Neuronal stem cell (in vitro differentiated cells): ENCODE results near the gene BMPR1A.

ENCODE experiments used
- DNase-seq: peaks from one replicate; pipeline ENCODE4 v3.0.0-alpha.2; 2013; ENCODE audit warnings: low spot score
- H2AFZ ChIP-seq: one replicate; pipeline ENCODE4 v1.6.1; 2013; ENCODE audit warnings: mild to moderate bottlenecking, low read length, inconsistent platforms
- H2AK5ac ChIP-seq: 2 replicates; pipeline ENCODE4 v1.6.1; 2013; ENCODE audit warnings: low read depth, mild to moderate bottlenecking, inconsistent platforms, low read length, moderate library complexity, mixed read lengths
- H2BK120ac ChIP-seq: 2 replicates; pipeline ENCODE4 v1.6.1; 2013; ENCODE audit warnings: low read depth, mild to moderate bottlenecking, inconsistent platforms, low read length, moderate library complexity, mixed read lengths
- H2BK12ac ChIP-seq: one replicate; pipeline ENCODE4 v1.6.1; 2013; ENCODE audit warnings: low read length, inconsistent platforms
- H2BK15ac ChIP-seq: 2 replicates; pipeline ENCODE4 v1.6.1; 2013; ENCODE audit warnings: mild to moderate bottlenecking, low read length, inconsistent platforms, mixed read lengths
- H2BK5ac ChIP-seq: one replicate; pipeline ENCODE4 v1.6.1; 2013; ENCODE audit warnings: inconsistent platforms, mild to moderate bottlenecking, low read length, moderate library complexity
- H3K14ac ChIP-seq: one replicate; pipeline ENCODE4 v1.6.1; 2013; ENCODE audit warnings: low read length, inconsistent platforms
- H3K18ac ChIP-seq: 2 replicates; pipeline ENCODE4 v1.6.1; 2013; ENCODE audit warnings: low read length, inconsistent platforms
- H3K23ac ChIP-seq: 2 replicates; pipeline ENCODE4 v1.6.1; 2013; ENCODE audit warnings: low read depth, mild to moderate bottlenecking, mixed read lengths, low read length, inconsistent platforms; ENCODE audit not compliant: poor library complexity
- H3K27ac ChIP-seq: replicated peaks from 3 replicates; pipeline ENCODE4 v1.5.1; 2013; ENCODE audit warnings: low read length, inconsistent platforms
- H3K27me3 ChIP-seq, 3 experiments: 2 replicates each; pipeline ENCODE4 v1.6.1; 2013; ENCODE audit warnings: low read length in 3 of 3, mild to moderate bottlenecking in 2 of 3, inconsistent platforms in 1 of 3, low read depth in 1 of 3, mixed read lengths in 1 of 3, moderate library complexity in 1 of 3; ENCODE audit not compliant: control insufficient read depth in 3 of 3, insufficient read depth in 3 of 3
- H3K36me3 ChIP-seq, 2 donors: replicated peaks in 1 of 2; 2 replicates each; pipeline ENCODE4 v1.6.1; 2013; ENCODE audit warnings: low read length in 2 of 2; ENCODE audit not compliant: control insufficient read depth in 2 of 2, insufficient read depth in 2 of 2
- H3K4ac ChIP-seq: 2 replicates; pipeline ENCODE4 v1.6.1; 2013; ENCODE audit warnings: inconsistent platforms, mild to moderate bottlenecking, low read length, moderate library complexity
- H3K4me1 ChIP-seq, 2 donors: 1 replicate in 1 of 2; 2 replicates in 1 of 2; pipeline ENCODE4 v1.6.1; 2013; ENCODE audit warnings: low read length in 2 of 2, low read depth in 1 of 2; ENCODE audit not compliant: control insufficient read depth in 2 of 2, insufficient read depth in 1 of 2
- H3K4me2 ChIP-seq: one replicate; pipeline ENCODE4 v1.6.1; 2013; ENCODE audit warnings: mild to moderate bottlenecking, low read length, inconsistent platforms; ENCODE audit not compliant: insufficient read depth, poor library complexity, severe bottlenecking
- H3K4me3 ChIP-seq, 2 donors: 2 replicates each; pipeline ENCODE4 v1.5.1; 2013; ENCODE audit warnings: low read length in 2 of 2, mild to moderate bottlenecking in 2 of 2, inconsistent platforms in 1 of 2, moderate library complexity in 1 of 2
- H3K79me1 ChIP-seq: one replicate; pipeline ENCODE4 v1.6.1; 2013; ENCODE audit warnings: low read depth, mild to moderate bottlenecking, inconsistent platforms, low read length, moderate library complexity
- H3K9ac ChIP-seq: one replicate; pipeline ENCODE4 v1.6.1; 2013; ENCODE audit warnings: mild to moderate bottlenecking, low read depth, low read length, inconsistent platforms; ENCODE audit not compliant: poor library complexity
- H3K9me3 ChIP-seq, 2 donors: replicated peaks in 1 of 2; 2 replicates each; pipeline versions ENCODE3 to v1.6.1; 2013; ENCODE audit warnings: low read length in 2 of 2, mild to moderate bottlenecking in 2 of 2, inconsistent platforms in 1 of 2, low read depth in 1 of 2, mixed read lengths in 1 of 2, moderate library complexity in 1 of 2; ENCODE audit not compliant: control insufficient read depth in 2 of 2, insufficient read depth in 1 of 2
- H4K8ac ChIP-seq: one replicate; pipeline ENCODE4 v1.6.1; 2013; ENCODE audit warnings: low read depth, mild to moderate bottlenecking, inconsistent platforms, low read length, moderate library complexity
- H4K91ac ChIP-seq: one replicate; pipeline ENCODE4 v1.6.1; 2013; ENCODE audit warnings: low read length, low read depth, mild to moderate bottlenecking, inconsistent platforms; ENCODE audit not compliant: poor library complexity
- WGBS, 2 donors: extraction: QIAGEN DNeasy Blood & Tissue Kit; methylation state at CpG; one replicate each; pipeline ENCODE4 v1.1.7; 2013; ENCODE audit warnings: missing lambda C conversion rate in 2 of 2, mixed read lengths in 1 of 2; ENCODE audit not compliant: insufficient read length in 2 of 2, insufficient replicate concordance in 1 of 2; ENCODE audit errors: extremely low coverage in 2 of 2; 5-methylcytosine and 5-hydroxymethylcytosine counted together

Gene BMPR1A

DNA sequence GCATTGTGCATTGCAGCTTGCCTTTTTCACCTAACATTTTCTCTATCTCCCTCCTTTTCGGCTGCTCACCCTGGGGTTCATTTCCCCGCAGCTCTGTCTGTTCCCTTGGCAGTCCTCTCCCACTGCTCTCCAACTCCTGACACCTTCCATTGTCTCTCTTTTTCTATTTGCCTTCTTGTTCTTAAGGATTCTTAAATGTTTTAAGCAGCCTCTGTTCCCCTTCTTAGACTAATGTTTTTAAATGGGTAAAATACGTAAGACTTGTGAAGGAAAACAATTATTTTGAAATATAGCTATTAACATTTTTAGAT lies 19.4 kb downstream of the BMPR1A start:
- no peak overlapping the region for H2BK120ac ChIP-seq
- WGBS, 2 donors, result no CpG with 5 or more reads among the region's 3 CpGs

DNA sequence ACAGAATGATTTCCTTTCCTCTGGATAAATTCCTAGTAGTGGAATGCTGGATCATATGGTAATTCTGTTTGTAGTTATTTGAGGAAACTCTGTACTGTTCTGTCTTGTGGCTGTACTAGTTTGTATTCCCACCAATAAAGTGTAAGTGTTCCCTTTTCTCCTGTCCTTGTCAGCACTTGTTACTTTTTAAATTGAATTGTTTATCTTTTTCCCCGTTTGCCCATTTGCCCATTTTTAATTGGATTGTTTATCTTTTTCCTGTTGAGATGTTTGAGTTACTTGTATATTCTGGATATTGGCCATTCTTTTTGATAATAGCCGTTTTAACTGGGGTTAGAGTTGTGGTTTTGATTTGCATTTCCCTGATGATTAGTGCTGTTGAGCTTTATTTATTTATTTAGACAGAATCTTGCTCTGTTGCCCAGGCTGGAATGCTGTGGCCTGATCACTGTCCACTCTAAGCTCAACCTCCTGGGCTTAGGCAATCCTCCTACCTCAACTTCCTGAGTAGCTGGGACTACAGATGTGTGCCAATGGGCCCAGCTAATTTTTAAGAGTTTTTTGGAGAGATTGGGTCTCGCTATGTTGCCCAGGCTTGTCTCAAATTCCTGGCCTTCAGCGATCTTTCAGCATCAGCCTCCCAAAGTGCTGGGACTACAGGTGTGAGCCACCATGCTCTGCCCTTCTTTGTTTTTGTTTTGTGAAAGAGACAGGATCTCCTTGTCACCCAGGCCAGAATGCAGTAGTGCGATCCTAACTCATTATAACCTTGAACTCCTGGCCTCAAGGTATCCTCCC lies 23.0 kb downstream of the BMPR1A start:
- Histone ChIP-seq H3K27ac (no peak overlapping the region), H3K18ac (no peak overlapping the region), H2BK15ac (no peak overlapping the region), H2BK12ac (no peak overlapping the region), H3K36me3 (peaks cover 0 to 24% of the 10 kb centered on the region in 2 donors), H3K79me1 (peaks cover 1% of the 10 kb centered on the region), H3K14ac (no peak overlapping the region), H4K8ac (no peak overlapping the region), H3K9me3 (peaks cover 2 to 38% of the 10 kb centered on the region in 2 donors), H2AK5ac (no peak overlapping the region), H3K4me1 (peaks cover 6 to 12% of the 10 kb centered on the region in 2 donors), H3K23ac (no peak overlapping the region), H2BK120ac (no peak overlapping the region), H3K4ac (no peak overlapping the region), H3K4me3 (no peak overlapping the region), H2BK5ac (no peak overlapping the region), H3K9ac (no peak overlapping the region), H2AFZ (no peak overlapping the region), H3K4me2 (no peak overlapping the region), H4K91ac (no peak overlapping the region), H3K27me3 (no peaks in the 10 kb centered on the region)
- no CpG with 5 or more reads among the region's 5 CpGs for WGBS, 2 donors
- no peak for DNase-seq

More for the DNA sequence above, 19.4 kb downstream of the BMPR1A start:
- H3K9me3 ChIP-seq, result peaks cover 2 to 16% of the 10 kb centered on the region in 2 donors
- H3K27ac ChIP-seq, result no peak overlapping the region
- no peak overlapping the region for H2BK15ac ChIP-seq
- H3K18ac ChIP-seq, result no peak overlapping the region
- no peak overlapping the region for H2BK12ac ChIP-seq
- no peak overlapping the region for H3K14ac ChIP-seq
- no peak overlapping the region for H4K91ac ChIP-seq
- H3K4ac ChIP-seq, result no peak overlapping the region
- no peak for DNase-seq
- no peak overlapping the region for H2AK5ac ChIP-seq
- H3K4me1 ChIP-seq, result peaks cover 6 to 12% of the 10 kb centered on the region in 2 donors
- no peak overlapping the region for H3K4me2 ChIP-seq
- H3K36me3 ChIP-seq, result peaks cover 0 to 22% of the 10 kb centered on the region in 2 donors
- H3K27me3 ChIP-seq, result no peaks in the 10 kb centered on the region
- H3K9ac ChIP-seq, result no peak overlapping the region
- no peak overlapping the region for H2BK5ac ChIP-seq
- peaks cover 1% of the 10 kb centered on the region for H3K79me1 ChIP-seq
- no peak overlapping the region for H3K4me3 ChIP-seq
- H2AFZ ChIP-seq, result no peak overlapping the region
- H3K23ac ChIP-seq, result no peak overlapping the region
- no peak overlapping the region for H4K8ac ChIP-seq

DNA sequence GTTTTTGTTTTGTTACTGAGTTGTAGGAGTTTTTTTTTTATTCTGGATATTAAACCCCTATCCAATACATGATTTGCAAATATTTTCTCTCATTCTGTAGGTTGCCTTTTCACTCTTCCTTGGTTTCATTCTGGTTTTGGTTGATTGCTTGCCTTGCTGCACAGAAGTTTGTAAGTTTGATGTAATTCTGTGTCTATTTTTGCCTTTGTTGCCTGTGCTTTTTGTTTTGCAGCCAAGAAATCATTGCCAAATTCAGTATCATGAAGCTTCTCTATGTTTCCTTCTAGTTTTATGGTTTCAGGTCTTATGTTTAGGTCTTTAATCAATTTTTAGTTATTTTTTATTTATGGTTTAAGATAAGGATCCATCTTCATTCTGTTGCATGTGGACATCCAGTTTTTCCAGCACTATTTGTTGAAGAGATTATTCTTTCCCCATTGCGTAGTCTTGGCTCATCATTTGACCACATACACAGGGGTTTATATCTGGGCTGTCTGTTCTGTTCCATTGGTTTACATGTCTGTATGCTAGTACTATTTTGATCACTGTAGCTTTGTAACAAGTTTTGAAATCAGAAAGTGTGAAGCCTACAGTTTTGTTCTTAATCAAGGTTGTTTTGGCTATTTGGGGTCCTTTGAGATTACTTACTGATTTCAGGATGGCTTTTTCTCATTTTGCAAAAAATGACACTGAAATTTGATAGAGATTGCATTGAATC lies 26.4 kb downstream of the BMPR1A start:
- H3K18ac ChIP-seq, result no peak overlapping the region
- no peak overlapping the region for H2BK5ac ChIP-seq
- no peak overlapping the region for H3K9ac ChIP-seq
- no peak overlapping the region for H3K27ac ChIP-seq
- H3K4me2 ChIP-seq, result no peak overlapping the region
- H4K8ac ChIP-seq, result no peak overlapping the region
- H3K14ac ChIP-seq, result no peak overlapping the region
- no peak for DNase-seq
- no peak overlapping the region for H4K91ac ChIP-seq
- no peak overlapping the region for H2AK5ac ChIP-seq
- no peak overlapping the region for H3K4ac ChIP-seq
- peaks cover 6% of the 10 kb centered on the region for H3K79me1 ChIP-seq
- H2BK15ac ChIP-seq, result no peak overlapping the region
- H2BK12ac ChIP-seq, result no peak overlapping the region
- no peaks in the 10 kb centered on the region for H3K27me3 ChIP-seq
- no peak overlapping the region for H3K4me3 ChIP-seq
- H2BK120ac ChIP-seq, result no peak overlapping the region
- H3K23ac ChIP-seq, result no peak overlapping the region
- WGBS, 2 donors, result no CpG with 5 or more reads among the region's 1 CpG
- H3K36me3 ChIP-seq, result peaks cover 0 to 20% of the 10 kb centered on the region in 2 donors
- H2AFZ ChIP-seq, result no peak overlapping the region
- H3K4me1 ChIP-seq, result peaks cover 13% of the 10 kb centered on the region in 2 donors
- H3K9me3 ChIP-seq, result peaks cover 2 to 47% of the 10 kb centered on the region in 2 donors

DNA sequence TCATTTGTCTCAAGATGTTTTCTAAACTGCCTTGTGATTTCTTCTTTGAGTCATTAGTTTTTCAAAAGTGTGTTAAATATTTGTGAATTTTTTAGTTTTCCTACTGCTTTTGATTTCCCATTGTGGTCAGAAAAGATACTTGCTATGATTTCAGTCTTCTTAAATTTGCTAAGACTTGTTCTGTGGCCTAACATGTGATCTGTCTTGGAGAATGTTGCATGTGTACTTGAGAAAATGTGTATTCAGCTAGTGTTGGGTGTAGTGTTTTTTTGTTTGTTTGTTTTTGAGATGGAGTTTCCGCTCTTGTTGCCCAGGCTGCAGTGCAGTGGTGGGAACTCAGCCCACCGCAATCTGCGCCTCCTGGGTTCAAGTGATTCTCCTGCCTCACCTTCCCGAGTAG lies 28.6 kb downstream of the BMPR1A start:
- H3K23ac ChIP-seq, result no peak overlapping the region
- no peak overlapping the region for H3K4me2 ChIP-seq
- no peak overlapping the region for H2AFZ ChIP-seq
- WGBS, 2 donors, result no CpG with 5 or more reads among the region's 4 CpGs
- H3K4me3 ChIP-seq, result no peak overlapping the region
- no peak overlapping the region for H2BK12ac ChIP-seq
- H3K79me1 ChIP-seq, result peaks cover 6% of the 10 kb centered on the region
- no peaks in the 10 kb centered on the region for H3K27me3 ChIP-seq
- H2BK120ac ChIP-seq, result no peak overlapping the region
- H2BK15ac ChIP-seq, result no peak overlapping the region
- no peak overlapping the region for H3K4ac ChIP-seq
- H3K36me3 ChIP-seq, result peaks cover 0 to 2% of the 10 kb centered on the region in 2 donors
- H4K91ac ChIP-seq, result no peak overlapping the region
- H3K9ac ChIP-seq, result no peak overlapping the region
- no peak overlapping the region for H4K8ac ChIP-seq
- no peak overlapping the region for H2BK5ac ChIP-seq
- no peak overlapping the region for H3K18ac ChIP-seq
- H3K9me3 ChIP-seq, result peaks cover 0 to 33% of the 10 kb centered on the region in 2 donors
- H3K4me1 ChIP-seq, result peaks cover 13% of the 10 kb centered on the region in 2 donors
- peak overlapping the region; percentile 35 for H3K27ac ChIP-seq
- no peak overlapping the region for H3K14ac ChIP-seq
- no peak overlapping the region for H2AK5ac ChIP-seq
- DNase-seq, result no peak
